Measurements from ENCODE around the gene ZNRF3.

DNA sequence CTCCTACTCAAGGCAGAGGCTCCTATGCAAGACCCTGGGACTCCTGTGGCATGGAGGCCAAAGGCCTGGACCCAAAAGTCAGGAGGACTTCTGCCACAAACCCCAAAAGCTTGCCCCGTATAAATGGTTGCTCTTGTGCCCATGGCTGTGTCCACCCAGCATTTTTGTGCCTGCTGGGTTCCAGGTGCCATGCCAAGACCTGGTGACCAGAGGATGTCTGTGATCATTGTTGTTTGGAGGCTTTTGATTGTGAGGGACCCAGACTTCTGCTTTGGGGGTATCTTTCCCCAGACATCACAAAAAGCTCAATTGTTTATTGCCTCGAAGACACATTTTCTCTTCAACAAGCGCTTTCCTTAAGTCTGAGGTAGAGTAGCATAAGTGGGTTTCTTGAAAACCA is 143.2 kb downstream of the ZNRF3 start:
- TF ChIP-seq, protein P1, sequence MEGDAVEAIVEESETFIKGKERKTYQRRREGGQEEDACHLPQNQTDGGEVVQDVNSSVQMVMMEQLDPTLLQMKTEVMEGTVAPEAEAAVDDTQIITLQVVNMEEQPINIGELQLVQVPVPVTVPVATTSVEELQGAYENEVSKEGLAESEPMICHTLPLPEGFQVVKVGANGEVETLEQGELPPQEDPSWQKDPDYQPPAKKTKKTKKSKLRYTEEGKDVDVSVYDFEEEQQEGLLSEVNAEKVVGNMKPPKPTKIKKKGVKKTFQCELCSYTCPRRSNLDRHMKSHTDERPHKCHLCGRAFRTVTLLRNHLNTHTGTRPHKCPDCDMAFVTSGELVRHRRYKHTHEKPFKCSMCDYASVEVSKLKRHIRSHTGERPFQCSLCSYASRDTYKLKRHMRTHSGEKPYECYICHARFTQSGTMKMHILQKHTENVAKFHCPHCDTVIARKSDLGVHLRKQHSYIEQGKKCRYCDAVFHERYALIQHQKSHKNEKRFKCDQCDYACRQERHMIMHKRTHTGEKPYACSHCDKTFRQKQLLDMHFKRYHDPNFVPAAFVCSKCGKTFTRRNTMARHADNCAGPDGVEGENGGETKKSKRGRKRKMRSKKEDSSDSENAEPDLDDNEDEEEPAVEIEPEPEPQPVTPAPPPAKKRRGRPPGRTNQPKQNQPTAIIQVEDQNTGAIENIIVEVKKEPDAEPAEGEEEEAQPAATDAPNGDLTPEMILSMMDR (IDR thresholded peaks at IDR 0.05): no peak
- no peak for TF ChIP-seq POLR2A (IDR thresholded peaks at IDR 0.05)
